HG03571 (cell line): ENCODE data around the gene MLEC.

Experiments used
- ATAC-seq: cut with Tn5 transposase; IDR thresholded peaks from one replicate; pipeline ENCODE4 v1.9.1; 2021; ENCODE audit not compliant: unreplicated experiment

Gene MLEC, protein sequence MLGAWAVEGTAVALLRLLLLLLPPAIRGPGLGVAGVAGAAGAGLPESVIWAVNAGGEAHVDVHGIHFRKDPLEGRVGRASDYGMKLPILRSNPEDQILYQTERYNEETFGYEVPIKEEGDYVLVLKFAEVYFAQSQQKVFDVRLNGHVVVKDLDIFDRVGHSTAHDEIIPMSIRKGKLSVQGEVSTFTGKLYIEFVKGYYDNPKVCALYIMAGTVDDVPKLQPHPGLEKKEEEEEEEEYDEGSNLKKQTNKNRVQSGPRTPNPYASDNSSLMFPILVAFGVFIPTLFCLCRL

GRCh38 chr12:120686690-120687577 lies at the start of gene MLEC:
MLEC (plus strand) TSS chr12:120687149; CDS start chr12:120687297, 148 bp downstream.
- ATAC-seq: peak; percentile 61

DNA sequence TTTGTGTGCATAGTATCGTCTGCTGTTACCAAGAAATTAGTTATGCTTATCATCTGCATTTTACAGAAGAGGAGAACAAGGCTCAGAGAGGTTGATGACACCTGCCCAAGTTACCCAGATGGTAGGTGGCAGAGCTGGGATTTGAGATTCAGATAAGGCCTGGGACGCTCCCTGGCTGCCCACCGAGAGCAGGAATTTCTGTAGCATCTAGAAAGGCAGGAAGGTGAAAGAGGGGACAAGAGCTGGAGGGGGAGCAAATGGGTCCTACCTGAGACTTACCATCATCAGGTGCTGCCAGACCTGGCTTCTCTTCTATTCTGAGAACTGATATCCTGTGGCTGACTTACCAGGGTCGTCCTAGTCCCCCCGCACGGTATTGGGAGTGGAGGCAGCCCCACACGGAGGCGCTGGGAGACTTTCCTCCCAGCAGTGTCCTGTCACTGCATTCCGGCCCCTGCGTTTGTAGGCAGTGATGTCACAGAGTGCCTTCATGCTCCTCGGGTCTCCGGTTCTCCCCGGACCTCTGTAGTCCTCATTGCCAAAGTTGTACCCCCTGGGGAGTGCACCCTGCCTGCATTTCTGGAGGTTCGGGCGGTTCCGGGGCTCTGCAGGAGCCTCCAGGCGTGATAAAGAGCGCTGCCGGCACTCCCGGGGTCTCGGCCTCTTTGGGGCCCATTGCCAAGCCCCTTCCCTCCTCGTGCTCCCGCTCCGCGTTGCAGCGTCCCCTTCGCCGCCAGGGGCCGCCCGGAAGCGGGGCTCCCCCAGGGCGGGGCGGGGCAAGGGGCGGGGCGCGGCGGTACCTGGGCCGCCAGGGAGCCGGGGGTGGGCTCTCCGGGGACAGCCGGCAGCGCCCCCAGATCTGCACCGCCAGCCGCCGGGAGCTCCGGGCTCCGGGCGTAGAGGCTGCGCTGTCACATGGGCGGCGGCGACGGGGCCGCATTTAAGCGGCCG lies 46.9 kb upstream of the MLEC start, which contains the start of gene CABP1:
TSS of gene CABP1 (plus strand) at position 856 of the 951 bp plus-strand sequence. CDS start at position 916, 60 bp downstream.
- no peak for ATAC-seq

GRCh38 chr12:120640861-120641833 lies 45.8 kb upstream of the MLEC start:
- ATAC-seq: no peak

DNA sequence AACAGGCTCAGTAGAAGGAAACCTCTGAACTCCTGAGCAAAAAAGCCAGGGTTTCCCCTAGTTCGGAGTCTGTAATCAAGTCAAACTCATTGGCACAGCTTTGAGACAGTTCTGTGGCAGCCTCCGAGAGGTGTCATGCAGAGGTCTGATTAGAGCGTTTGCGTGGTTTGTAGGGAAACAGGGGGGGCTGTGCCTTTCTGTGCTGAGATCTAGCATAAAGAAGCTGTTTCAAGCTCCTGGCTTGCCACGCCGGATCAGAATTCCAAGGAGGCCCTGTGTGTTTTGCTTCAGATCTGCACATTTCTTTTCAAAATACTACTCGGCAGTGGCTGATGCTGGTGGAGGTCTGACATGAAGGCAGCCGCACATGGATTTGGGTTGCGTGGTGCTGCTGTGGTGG lies 44.8 kb upstream of the MLEC start:
- ATAC-seq: no peak

- ATAC-seq: no peak
These were observed 44.1 kb upstream of the MLEC start for GRCh38 chr12:120642826-120643225.

GRCh38 chr12:120643574-120643973 lies 43.4 kb upstream of the MLEC start:
- ATAC-seq: no peak

- ATAC-seq: no peak
These were observed 40.9 kb upstream of the MLEC start for GRCh38 chr12:120646044-120646443.

DNA sequence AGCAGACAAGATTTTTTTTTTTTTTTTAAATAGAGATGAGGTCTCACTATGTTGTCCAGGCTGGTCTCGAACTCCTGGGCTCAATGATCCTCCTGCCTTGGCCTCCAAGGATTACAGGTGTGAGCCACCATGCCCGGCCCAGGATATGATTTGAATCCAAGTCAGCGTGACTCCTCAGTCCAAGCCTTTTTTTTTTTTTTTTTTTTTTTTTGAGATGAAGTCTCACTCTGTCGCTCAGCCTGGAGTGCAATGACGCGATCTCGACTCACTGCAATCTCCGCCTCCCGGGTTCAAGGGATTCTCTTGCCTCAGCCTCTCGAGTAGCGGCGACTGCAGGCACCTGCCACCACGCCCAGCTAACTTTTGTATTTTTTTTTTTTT lies 39.6 kb upstream of the MLEC start:
- ATAC-seq: no peak

- ATAC-seq: no peak
These were observed 37.3 kb upstream of the MLEC start for GRCh38 chr12:120649442-120650232.

DNA sequence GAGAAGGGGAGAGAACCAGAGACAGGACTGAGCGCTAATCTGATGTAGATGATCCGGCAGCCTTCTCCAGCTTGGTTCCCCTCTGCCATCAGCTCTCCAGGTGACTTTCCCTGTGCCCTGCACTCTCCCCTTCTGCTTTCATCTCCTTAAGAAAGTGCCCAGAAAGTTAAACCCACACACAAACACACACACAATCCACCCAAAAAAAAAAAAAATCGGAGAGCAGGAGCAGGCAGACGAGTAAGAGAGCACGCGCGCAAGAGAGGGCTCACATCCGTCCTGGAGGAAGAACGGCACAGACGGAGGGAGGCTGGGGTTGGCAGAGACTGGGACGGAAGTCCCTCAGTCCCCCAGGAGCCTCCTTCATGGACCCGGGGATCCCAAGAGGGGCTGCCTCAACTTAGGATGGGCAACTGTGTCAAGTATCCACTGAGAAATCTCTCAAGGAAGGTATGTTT lies 36.7 kb upstream of the MLEC start:
- ATAC-seq: no peak

DNA sequence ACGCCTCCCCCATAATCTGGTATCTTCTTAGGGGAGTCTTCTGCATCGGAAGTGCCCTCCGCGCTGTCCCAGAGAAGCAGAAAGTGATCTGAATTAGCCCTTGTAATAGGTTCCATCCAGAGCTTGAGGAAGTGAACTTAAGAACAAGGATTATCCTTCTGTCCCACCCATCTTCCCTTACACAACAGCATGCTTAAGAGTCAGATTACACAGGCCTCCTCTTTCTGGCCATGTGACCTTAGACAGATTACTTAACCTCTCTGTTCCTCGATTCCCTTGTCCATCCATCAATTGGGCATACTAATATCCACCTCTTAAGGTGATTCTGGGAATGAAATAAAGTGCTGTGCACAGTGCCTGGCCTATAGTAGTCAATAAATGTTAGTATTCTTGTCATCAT lies 35.1 kb upstream of the MLEC start:
- no peak for ATAC-seq

- no peak for ATAC-seq
These were observed 34.1 kb upstream of the MLEC start for GRCh38 chr12:120652656-120653435.

DNA sequence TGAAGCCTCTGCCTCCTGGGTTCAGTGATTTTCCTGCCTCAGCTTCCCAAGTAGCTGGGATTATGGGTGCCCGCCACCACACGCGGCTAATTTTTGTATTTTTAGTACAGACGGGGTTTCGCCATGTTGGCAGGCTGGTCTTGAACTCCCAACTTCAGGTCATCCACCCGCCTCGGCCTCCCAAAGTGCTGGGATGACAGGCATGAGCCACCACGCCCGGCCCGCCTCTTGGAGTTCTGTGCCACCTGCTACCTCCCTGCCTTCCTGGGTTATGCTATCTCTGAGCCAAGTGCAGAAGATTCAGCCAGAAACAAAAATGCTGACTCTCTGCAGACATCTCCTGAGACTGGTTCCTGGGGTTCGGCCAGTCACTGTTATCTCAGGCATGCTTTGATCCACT lies 33.3 kb upstream of the MLEC start:
- no peak for ATAC-seq

DNA sequence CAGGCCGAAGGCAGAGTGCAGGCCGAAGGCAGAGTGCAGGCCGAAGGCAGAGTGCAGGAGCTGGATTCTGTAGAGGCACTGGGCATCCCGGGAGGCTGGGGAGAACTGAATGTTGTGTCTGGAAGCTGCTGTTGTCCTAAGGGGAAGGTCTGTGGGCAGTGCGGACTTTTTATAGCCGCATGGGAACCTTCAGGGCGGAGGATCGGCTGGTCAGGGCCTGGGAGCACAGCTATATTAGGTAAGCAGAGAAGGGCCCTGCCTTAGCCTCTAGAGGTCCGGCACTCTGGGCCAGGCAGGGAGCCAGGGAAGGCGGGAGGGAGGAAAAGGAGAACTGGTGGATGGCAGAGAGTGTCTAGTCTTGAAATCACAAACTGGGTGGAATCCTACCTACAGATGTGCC lies 32.3 kb upstream of the MLEC start:
- ATAC-seq: no peak

DNA sequence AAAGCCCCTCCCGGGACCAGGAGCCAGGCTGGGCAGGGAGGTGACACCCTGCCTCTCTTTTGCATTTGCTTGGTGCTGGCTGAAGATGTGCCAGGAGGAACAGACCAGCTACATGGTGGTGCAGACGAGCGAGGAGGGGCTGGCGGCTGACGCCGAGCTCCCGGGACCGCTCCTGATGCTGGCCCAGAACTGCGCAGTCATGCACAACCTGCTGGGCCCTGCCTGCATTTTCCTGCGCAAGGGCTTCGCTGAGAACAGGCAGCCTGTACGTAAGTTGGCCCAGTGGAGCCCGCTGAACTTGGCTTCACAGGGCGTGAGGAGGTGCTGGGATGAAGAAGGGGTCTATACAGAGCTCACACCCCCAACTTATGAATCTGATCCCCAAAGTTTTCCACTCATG lies 30.9 kb upstream of the MLEC start:
- no peak for ATAC-seq

DNA sequence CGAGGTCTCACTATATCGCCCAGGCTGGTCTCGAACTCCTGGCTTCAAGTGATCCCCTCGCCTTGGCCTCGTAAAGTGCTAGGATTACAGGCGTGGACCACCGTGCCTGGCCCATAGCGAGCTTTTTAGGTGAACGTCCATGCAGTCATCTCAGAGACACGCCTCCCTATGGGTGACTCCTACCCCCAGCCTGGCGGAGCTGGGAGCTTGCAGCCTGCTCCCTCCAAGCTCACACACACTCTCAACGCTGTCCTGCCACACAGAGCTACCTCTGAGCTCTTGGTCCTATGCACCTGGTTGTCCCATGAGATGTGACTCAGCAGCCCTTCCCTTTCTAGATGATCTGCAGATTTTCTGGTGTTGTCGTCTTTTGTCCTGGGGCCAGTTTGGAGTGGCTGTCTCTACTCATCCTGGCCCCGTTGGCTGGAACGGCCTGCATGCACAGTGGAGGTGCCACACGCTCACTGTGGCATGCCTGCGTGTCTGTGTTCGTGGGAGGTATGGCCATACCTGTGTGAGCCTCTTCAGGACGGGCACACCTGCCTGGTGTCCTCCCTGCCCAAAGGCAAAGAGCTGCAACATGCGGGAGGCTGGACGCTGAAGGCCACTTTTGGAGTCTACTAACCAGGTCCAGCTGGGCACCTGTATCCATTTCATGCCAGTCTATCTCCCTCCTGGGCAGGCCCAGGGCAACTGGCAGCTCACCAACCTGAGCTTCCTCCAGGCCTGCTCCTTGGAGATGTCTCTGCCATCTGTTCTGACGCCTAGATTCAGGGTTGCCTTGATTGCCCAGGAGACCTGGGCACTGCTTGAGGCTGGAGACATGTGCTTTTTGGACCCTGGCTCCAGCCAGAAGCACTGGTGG lies 28.4 kb upstream of the MLEC start:
- no peak for ATAC-seq

DNA sequence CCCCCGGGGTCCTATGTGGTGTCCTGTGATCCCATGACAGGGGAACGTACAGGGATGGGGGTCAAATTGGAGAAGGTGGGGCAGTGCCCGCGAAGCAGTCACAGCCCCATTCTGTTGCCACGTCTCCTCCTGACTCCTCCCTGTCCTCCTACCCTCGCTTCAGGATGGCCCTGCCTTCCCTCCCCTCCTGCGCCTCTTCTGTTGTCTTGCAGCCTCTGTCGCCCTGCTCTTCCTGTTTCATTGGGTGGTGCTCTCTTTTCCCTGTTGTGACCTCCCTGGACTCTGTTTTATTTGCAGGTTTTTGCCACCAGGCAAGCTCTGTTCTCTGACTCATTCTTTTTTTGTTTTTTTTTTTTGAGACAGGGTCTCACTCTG lies 27.8 kb upstream of the MLEC start:
- no peak for ATAC-seq
